ENCODE measurements around the gene L2HGDH. TPM values are rescaled to one million over a fixed set of nuclear protein-coding genes. Genes with fewer than 3 reads are reported as not detected.

L2HGDH gene
- total RNA-seq, 1 experiment from 2014 or later = 13.9 TPM

GRCh38 chr14:50260072-50260471, 52.0 kb downstream of the L2HGDH start:
- TF ChIP-seq, protein P1, sequence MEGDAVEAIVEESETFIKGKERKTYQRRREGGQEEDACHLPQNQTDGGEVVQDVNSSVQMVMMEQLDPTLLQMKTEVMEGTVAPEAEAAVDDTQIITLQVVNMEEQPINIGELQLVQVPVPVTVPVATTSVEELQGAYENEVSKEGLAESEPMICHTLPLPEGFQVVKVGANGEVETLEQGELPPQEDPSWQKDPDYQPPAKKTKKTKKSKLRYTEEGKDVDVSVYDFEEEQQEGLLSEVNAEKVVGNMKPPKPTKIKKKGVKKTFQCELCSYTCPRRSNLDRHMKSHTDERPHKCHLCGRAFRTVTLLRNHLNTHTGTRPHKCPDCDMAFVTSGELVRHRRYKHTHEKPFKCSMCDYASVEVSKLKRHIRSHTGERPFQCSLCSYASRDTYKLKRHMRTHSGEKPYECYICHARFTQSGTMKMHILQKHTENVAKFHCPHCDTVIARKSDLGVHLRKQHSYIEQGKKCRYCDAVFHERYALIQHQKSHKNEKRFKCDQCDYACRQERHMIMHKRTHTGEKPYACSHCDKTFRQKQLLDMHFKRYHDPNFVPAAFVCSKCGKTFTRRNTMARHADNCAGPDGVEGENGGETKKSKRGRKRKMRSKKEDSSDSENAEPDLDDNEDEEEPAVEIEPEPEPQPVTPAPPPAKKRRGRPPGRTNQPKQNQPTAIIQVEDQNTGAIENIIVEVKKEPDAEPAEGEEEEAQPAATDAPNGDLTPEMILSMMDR (IDR thresholded peaks at IDR 0.05; ENCODE audit: unreplicated experiment) = no peak
- intact Hi-C loops (cut with micrococcal nuclease; ENCODE audit: unreplicated experiment) = no loop called here
- no TSS peak for BruUV-seq (replicated peaks)
- no peak overlapping the region for H3K27ac Mint-ChIP-seq (ENCODE audit: unreplicated experiment)
- H3K4me3 Mint-ChIP-seq (ENCODE audit: low read depth, unreplicated experiment) = no peak overlapping the region
- H3K36me3 Mint-ChIP-seq (ENCODE audit: insufficient read depth, unreplicated experiment) = no peaks in the 10 kb centered on the region
- no peaks in the 10 kb centered on the region for H3K27me3 Mint-ChIP-seq (ENCODE audit: unreplicated experiment)
- no peaks in the 10 kb centered on the region for H3K9me3 Mint-ChIP-seq (ENCODE audit: low read depth, unreplicated experiment)
- no peak for DNase-seq
- H3K4me1 Mint-ChIP-seq (ENCODE audit: low read depth, unreplicated experiment) = no peaks in the 10 kb centered on the region
- CTCF ChIA-PET = no interaction called here

GRCh38 chr14:50257732-50258131, 54.3 kb downstream of the L2HGDH start:
- H3K4me3 Mint-ChIP-seq (ENCODE audit: low read depth, unreplicated experiment) = no peak overlapping the region
- no peak for DNase-seq
- BruUV-seq (replicated peaks) = no TSS peak
- TF ChIP-seq, protein P1 (IDR thresholded peaks at IDR 0.05; ENCODE audit: unreplicated experiment) = no peak
- H3K27me3 Mint-ChIP-seq (ENCODE audit: unreplicated experiment) = no peaks in the 10 kb centered on the region
- intact Hi-C loops (cut with micrococcal nuclease; ENCODE audit: unreplicated experiment) = no loop called here
- no peaks in the 10 kb centered on the region for H3K4me1 Mint-ChIP-seq (ENCODE audit: low read depth, unreplicated experiment)
- H3K27ac Mint-ChIP-seq (ENCODE audit: unreplicated experiment) = no peak overlapping the region
- no peaks in the 10 kb centered on the region for H3K36me3 Mint-ChIP-seq (ENCODE audit: insufficient read depth, unreplicated experiment)
- CTCF ChIA-PET = no interaction called here
- no peaks in the 10 kb centered on the region for H3K9me3 Mint-ChIP-seq (ENCODE audit: low read depth, unreplicated experiment)

- TF ChIP-seq, protein P1 (IDR thresholded peaks at IDR 0.05; ENCODE audit: unreplicated experiment) = no peak
- intact Hi-C loops (cut with micrococcal nuclease; ENCODE audit: unreplicated experiment) = no loop called here
- no peaks in the 10 kb centered on the region for H3K27me3 Mint-ChIP-seq (ENCODE audit: unreplicated experiment)
- H3K36me3 Mint-ChIP-seq (ENCODE audit: insufficient read depth, unreplicated experiment) = no peaks in the 10 kb centered on the region
- no peaks in the 10 kb centered on the region for H3K9me3 Mint-ChIP-seq (ENCODE audit: low read depth, unreplicated experiment)
- H3K4me1 Mint-ChIP-seq (ENCODE audit: low read depth, unreplicated experiment) = no peaks in the 10 kb centered on the region
- BruUV-seq (replicated peaks) = no TSS peak
- H3K27ac Mint-ChIP-seq (ENCODE audit: unreplicated experiment) = no peak overlapping the region
- DNase-seq = no peak
- no peak overlapping the region for H3K4me3 Mint-ChIP-seq (ENCODE audit: low read depth, unreplicated experiment)
- CTCF ChIA-PET = no interaction called here
These were observed 57.8 kb downstream of the L2HGDH start for GRCh38 chr14:50254248-50254647.

DNA sequence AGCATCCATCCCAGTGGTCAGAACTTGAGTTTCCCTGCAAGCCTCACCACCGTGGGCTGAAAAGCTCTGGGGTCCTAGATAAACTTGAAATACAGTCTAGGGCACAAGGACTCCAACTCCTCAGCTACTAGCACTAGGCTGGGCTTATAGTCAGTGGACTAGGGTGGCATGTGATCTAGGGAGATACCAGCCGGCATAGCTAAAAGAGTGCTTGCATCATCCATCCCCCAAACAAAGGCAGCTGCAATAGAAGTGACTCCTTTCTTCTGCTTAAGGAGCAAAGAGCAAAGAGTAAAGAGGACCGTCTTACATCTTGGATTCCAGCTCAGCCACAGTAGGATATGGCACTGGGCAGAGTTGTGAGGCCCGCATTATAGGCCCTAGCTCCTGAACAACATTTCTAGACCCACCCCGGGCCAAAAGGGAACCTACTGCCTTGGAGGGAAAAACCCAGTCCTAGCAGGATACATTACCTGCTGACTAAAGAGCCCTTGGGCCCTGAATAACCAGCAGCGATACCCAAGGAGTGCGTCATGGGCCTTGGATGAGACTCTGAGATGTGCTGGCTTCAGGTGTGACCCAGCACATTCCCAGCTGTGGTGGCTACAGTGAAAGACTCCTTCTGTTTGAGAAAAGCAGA, 62.8 kb downstream of the L2HGDH start:
- intact Hi-C loops (cut with micrococcal nuclease; ENCODE audit: unreplicated experiment) = no loop called here
- Mint-ChIP-seq H3K36me3 (ENCODE audit: insufficient read depth, unreplicated experiment) (no peaks in the 10 kb centered on the region), H3K4me3 (ENCODE audit: low read depth, unreplicated experiment) (no peak overlapping the region), H3K9me3 (ENCODE audit: low read depth, unreplicated experiment) (no peaks in the 10 kb centered on the region), H3K27me3 (ENCODE audit: unreplicated experiment) (no peaks in the 10 kb centered on the region), H3K4me1 (ENCODE audit: low read depth, unreplicated experiment) (no peaks in the 10 kb centered on the region), H3K27ac (ENCODE audit: unreplicated experiment) (no peak overlapping the region)
- no TSS peak for BruUV-seq (replicated peaks)
- no peak for DNase-seq
- CTCF ChIA-PET = no interaction called here
- TF ChIP-seq, protein P1 (IDR thresholded peaks at IDR 0.05; ENCODE audit: unreplicated experiment) = no peak
